DMS 273 (cell line): ENCODE results near the gene RALGDS.

Source experiments
- DNase-seq: peaks from one replicate; lab custom pipeline; 2025; ENCODE audit not compliant: unreplicated experiment; lab: John Stamatoyannopoulos, UW

The RALGDS gene

GRCh38 chr9:133120501-133121197 lies 391 bp downstream of the RALGDS start:
- DNase-seq, result peak; percentile 72

GRCh38 chr9:133119846-133120500 lies 1.1 kb downstream of the RALGDS start:
- peak; percentile 85 for DNase-seq

DNA sequence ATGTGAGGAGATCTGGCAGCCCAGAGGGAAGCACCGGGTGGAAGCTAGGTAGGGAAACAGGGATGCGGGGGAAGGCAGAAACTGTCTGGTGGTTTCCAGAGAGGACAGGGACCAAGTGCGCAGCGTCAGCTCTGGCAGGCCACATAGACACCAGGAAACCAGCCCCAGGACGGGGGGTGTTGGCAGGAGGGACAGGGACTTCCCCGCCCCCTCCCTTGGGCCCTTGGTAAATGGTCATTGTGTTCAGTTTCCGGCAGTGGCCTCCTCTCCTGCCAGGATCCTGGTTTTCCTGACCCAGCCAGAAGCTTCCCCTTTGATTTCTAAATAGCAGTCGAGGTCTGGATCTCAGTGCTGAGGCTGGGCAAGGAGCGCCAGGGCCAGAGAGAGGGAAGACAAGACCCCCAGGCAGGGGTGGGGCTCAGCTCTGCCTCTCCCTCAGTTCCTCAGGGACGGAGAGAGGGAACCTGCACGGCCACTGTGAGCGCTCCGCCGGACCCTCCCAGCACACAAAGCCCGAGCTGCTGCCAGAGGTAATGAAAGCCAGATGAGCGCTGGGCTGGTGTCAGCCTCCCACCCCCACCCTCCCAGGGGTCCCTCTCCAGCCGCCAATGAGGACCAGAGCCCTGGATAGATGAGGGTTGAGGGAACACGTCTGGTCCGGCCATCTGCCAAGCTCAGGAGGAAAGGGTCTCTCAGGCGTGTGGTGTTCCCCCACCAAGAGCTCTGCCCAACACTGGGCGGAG lies 1.8 kb downstream of the RALGDS start:
- DNase-seq, result peak; percentile 90

DNA sequence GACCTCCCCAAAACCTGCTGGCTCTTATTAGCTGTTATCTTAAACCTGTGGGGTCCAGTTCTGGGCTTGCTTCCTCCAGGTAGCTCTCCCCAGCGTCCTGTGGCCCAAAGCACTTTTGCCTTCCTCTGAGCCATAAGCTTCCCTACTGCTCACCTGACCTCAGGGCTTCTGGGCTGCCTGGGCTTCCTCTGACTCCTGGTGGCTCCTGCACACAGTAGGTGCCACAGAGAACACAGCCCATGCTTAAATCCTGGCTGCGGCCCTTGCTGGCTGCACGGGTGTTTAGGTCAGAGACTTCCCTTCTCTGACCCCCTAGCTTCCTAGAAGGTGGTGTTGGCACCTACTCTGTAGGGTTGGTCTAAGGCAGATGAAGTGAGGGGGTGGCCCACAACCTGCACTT lies 2.5 kb downstream of the RALGDS start:
- DNase-seq, result no peak

- no peak for DNase-seq
These were observed 2.9 kb downstream of the RALGDS start for GRCh38 chr9:133118179-133118520.

DNA sequence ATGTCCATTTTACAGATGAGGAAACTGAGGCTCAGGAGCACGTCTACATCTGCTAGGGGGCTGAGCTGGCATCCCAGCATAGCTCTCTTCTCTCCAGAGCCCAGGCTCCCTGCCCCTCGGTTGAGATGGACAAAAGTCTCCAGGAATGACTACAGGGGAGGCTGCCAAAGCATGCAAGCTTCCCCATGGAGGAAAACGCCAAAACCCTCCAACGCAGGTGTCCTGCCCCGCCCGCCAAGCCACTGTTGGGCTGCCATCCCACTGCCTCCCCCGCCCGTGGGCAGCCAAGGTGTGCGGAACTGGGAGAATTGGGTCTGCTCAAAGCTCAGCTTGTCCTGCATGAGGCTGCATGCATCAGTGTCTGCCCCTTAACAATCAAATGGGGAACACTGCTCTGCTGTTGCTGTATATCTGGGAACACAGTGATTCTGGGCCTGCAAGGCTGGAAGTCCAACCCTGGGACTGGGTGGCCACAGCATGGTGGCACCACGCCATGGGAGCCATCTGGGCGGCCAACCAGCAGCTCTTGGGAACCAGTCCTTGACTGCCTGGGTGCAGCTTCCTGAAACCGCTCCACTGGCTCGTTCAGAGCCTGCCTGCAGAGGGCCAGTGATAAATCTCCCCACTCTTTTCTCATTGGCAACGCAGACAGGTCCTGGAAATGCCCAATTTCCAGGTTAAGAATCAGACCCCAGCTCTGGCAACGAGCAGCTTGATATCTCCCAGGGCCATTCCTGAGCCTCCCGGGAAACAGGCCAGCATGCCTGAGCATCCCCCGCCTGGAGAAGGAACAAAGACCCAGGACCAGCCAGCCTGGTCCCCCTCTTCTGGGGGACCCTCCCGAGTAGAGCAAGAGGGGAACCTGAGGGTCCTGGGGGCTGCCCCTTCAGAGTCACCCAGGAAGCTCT lies 3.5 kb downstream of the RALGDS start:
- DNase-seq, result peak; percentile 74

DNA sequence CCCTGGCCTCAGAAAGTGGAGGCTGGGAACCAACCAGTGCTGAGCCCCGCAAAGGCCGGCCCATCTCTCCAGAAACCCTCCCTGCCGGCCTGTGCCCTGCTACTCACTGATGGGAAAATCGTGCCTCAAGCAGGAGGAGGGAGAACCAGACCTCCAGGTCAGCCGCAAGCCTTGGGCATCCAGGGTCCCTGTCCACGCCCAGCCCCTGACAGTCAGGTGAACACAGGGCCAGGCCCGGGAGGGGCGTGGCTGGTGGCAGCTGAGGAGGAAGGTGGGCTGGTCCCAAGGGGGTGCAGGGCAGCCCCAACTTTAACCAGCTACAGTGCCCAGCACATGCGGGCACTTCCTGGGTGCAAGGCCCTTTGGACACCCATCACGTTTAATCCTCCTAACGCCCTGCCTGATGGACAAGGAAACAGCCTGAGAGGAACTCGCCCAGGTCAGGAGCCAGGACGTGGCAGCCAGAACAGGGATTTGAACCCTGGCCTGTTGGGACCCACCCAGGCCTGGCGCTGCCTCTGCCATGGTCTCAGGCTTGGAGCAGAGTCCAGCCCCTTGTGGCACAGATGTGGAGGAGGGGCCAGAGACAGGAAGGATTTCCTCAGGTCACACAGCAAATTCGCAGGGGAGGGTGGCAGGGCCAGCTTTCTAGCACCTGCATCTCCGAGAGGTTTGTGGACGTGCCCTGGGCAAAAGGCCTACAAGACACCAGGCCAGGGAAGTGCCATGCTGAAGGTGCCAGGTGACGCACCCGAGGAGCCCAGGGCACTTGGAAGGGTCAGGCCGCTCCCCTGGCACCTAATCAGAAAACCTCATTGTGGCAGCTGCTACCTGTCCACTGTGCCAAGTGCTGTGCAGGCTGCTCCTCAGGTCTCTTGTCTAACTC lies 4.5 kb downstream of the RALGDS start:
- DNase-seq, result no peak

DNA sequence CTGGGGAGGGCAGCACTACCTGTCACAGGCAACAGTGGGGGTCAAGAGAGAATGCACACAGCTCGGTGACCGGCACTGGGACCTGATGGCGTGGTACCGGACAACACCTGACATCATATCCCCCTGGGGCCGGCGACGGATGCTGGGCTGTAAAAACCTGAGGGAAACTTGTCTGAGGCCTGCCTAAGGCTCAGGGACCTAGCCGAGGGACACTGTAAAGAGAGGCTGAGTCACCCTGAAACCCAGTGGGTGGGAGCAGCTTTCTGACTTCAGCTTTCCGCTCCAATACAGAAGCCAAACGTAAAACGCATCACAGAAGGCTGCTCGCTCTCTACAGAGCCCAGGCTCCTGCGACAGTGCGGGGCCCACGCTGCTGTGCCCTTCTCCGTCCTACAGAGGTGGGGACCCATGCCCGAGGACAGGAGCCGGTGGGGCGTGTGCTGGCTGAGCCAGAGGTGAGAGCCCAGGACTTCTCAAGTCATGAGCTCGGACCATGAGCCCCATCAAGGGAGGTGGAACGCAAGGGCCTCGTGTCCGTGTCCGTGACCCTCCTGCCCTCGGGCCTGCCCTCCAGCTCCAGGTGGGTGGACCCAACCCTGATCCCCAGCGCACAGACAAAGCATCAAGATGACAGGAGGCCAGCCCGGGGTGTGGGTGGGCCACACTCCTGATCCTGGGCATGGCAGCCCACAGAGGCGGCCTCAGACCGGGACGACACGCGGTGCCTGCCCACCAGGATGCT lies 5.3 kb downstream of the RALGDS start:
- no peak for DNase-seq

GRCh38 chr9:133114886-133115603 lies 6.0 kb downstream of the RALGDS start:
- peak; percentile 54 for DNase-seq

DNA sequence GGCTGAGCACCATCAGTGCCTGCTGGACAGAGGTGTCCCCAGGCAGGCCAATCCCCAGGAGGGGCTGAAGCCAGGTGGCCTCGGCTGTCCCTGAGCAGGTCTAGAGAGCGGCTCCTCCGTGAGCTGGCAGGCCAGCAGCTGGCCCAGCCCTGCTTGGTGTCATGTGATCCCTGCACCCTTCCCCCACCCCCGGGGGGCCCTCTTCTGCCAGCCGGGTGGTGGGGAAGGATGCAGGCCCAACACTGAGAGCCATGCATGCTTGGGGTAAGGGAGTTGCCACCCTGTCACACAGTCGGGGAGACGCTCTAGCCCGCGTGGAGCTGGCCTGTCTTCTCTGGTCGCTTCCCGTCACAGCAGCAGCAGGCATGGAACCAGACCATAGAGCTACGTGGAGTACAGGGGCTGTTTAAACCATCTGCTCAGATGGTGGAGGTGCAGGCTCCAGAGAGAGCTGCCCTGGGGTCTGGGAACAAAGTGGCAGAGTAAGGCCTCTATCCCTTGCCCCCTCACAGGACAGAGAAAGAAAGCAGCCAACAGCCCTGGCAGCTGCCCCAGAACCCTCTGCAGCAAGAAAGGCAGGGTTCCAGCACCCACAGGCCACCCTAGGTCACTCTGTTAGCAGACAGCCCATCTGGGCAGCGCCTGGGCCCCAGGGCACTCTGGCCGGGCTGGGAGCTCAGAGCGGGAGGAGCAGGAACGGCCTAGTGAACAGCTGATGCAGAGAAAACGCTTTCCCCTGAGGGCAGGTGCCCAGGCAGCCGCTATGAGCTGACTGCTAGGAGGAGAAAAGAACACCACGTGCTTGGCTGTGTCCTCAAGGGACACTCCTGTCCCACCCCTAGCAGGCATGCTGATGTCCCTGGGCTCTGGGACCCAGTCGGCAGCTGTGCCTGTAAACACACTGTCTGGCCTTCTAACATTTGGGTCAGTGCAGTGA lies 6.8 kb downstream of the RALGDS start:
- peak; percentile 87 for DNase-seq

- DNase-seq, result no peak
These were observed 7.7 kb downstream of the RALGDS start for GRCh38 chr9:133113163-133113948.

GRCh38 chr9:133112663-133113026 lies 8.4 kb downstream of the RALGDS start:
- DNase-seq, result no peak

GRCh38 chr9:133111808-133112662 lies 9.0 kb downstream of the RALGDS start:
- no peak for DNase-seq

DNA sequence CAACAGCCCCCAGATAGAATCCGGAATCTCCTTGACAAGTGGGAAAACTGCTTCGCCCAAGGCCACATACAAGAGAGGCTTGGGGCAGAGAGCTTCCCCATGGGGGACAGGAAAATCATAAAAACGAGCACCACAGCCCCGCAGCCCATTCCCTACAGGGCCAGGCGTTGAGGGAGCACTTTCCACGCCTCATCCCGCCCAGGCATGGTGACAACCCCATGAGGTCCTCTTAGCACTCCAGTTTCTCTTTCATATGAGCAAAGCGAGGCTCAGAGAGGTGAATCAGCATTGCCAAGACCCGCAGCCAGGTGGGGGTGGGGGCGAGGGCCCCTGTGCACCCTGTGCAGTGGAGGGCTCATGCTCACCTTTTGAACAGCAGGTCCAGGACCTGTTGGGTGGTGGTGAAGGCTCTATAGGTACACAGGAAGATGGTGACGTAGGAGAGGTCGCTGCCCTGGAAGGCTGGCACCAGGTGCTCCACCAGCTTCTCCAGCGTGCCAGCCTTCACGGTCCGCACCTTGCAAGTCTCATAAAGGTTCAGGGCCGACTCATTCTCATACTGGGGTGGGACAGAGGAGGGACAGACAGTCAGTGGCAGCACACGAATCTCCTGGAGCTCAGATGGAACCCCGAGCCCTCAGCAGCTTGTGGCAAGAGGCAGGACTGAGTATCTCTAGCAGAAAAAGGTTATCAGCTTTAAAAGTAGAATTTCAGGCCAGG lies 10.9 kb downstream of the RALGDS start:
- DNase-seq, result no peak

GRCh38 chr9:133108794-133109641 lies 12.0 kb downstream of the RALGDS start:
- no peak for DNase-seq
